ENCODE measurements around the gene COG5. TPM values are rescaled to one million over a fixed set of nuclear protein-coding genes. Genes with fewer than 3 reads are reported as not detected.

COG5 gene
- total RNA-seq, 1 experiment from 2014 or later, result 32.2 TPM

DNA sequence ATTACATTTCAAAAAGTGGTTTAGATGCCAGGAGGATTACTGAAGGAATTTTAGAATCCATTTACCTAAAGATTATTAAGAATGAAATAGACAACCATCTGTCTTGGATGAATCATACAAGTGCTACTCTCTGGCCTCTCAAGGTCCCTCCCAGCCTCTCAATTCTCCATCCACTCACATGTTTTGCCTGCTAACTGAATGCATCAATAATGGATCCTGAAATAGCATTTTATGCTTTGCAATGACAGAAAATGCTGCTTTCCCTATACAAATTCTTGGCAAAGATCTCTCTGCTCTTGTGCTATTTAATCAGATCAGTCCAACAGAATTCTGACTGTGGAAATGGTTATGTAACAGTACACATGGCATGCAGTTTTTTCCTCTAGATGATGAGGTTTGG lies 326.9 kb downstream of the COG5 start:
- ChIA-PET CTCF (no interaction called here), POLR2A (ENCODE audit: low non-redundant PET) (no interaction called here)
- BruUV-seq (replicated peaks), result no TSS peak
- no peak overlapping the region for H3K27ac ChIP-seq (ENCODE audit: low read depth, low read length, poor library complexity, severe bottlenecking)
- H3K4me1 ChIP-seq (ENCODE audit: insufficient read depth, low read length, poor library complexity, severe bottlenecking), result no peaks in the 10 kb centered on the region
- H3K4me3 ChIP-seq (ENCODE audit: low read depth, low read length, poor library complexity, severe bottlenecking), result no peak overlapping the region
- no peaks in the 10 kb centered on the region for H3K9me3 ChIP-seq (ENCODE audit: low read depth, low read length, poor library complexity, severe bottlenecking)
- no peaks in the 10 kb centered on the region for H3K36me3 ChIP-seq (ENCODE audit: insufficient read depth, low read length, poor library complexity, severe bottlenecking)
- DNase-seq (ENCODE audit: low spot score), result no peak
- H3K27me3 ChIP-seq (replicated peaks; ENCODE audit: insufficient read depth, low read depth, low read length, poor library complexity), result no peaks in the 10 kb centered on the region
- intact Hi-C loops (cut with micrococcal nuclease; ENCODE audit: unreplicated experiment), result no loop called here
- TF ChIP-seq EZH2 (IDR thresholded peaks at IDR 0.05; ENCODE audit: borderline replicate concordance, low read depth, low read length, poor library complexity, severe bottlenecking) (no peak), CTCF (conservative IDR thresholded peaks at IDR 0.05; ENCODE audit: low read depth, low read length) (no peak)

- TF ChIP-seq EZH2 (IDR thresholded peaks at IDR 0.05; ENCODE audit: borderline replicate concordance, low read depth, low read length, poor library complexity, severe bottlenecking), result no peak
- TF ChIP-seq CTCF (conservative IDR thresholded peaks at IDR 0.05; ENCODE audit: low read depth, low read length), result no peak
- Histone ChIP-seq H3K27ac (ENCODE audit: low read depth, low read length, poor library complexity, severe bottlenecking) (no peak overlapping the region), H3K9me3 (ENCODE audit: low read depth, low read length, poor library complexity, severe bottlenecking) (no peaks in the 10 kb centered on the region), H3K36me3 (ENCODE audit: insufficient read depth, low read length, poor library complexity, severe bottlenecking) (no peaks in the 10 kb centered on the region), H3K4me3 (ENCODE audit: low read depth, low read length, poor library complexity, severe bottlenecking) (no peak overlapping the region), H3K4me1 (ENCODE audit: insufficient read depth, low read length, poor library complexity, severe bottlenecking) (no peaks in the 10 kb centered on the region), H3K27me3 (replicated peaks; ENCODE audit: insufficient read depth, low read depth, low read length, poor library complexity) (no peaks in the 10 kb centered on the region)
- ChIA-PET POLR2A (ENCODE audit: low non-redundant PET) (no interaction called here), CTCF (no interaction called here)
- no TSS peak for BruUV-seq (replicated peaks)
- intact Hi-C loops (cut with micrococcal nuclease; ENCODE audit: unreplicated experiment), result no loop called here
- no peak for DNase-seq (ENCODE audit: low spot score)
These were observed 329.3 kb downstream of the COG5 start for GRCh38 chr7:107234436-107234835.

DNA sequence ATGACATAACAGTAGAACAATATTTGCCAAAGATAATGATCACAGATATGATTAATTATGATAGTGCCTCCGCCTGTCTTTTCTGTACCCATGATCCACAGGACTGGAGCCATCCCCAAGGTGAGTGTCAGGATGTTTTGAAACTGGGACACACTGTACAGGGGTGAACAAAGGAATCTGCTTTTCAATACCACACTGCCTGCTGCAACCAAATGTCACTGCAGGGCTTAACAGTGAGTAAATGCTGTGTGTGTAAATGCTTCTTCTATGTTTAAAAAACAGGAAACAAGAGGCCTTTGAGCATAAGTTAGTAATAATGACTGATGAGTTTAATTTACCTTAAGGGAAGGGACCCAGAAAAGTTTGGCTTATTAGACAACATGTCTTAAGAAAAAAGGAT lies 329.7 kb downstream of the COG5 start:
- H3K36me3 ChIP-seq (ENCODE audit: insufficient read depth, low read length, poor library complexity, severe bottlenecking), result no peaks in the 10 kb centered on the region
- intact Hi-C loops (cut with micrococcal nuclease; ENCODE audit: unreplicated experiment), result no loop called here
- H3K4me1 ChIP-seq (ENCODE audit: insufficient read depth, low read length, poor library complexity, severe bottlenecking), result no peaks in the 10 kb centered on the region
- TF ChIP-seq EZH2 (IDR thresholded peaks at IDR 0.05; ENCODE audit: borderline replicate concordance, low read depth, low read length, poor library complexity, severe bottlenecking) (no peak), CTCF (conservative IDR thresholded peaks at IDR 0.05; ENCODE audit: low read depth, low read length) (no peak)
- CTCF ChIA-PET, result no interaction called here
- no peaks in the 10 kb centered on the region for H3K27me3 ChIP-seq (replicated peaks; ENCODE audit: insufficient read depth, low read depth, low read length, poor library complexity)
- POLR2A ChIA-PET (ENCODE audit: low non-redundant PET), result no interaction called here
- no peak overlapping the region for H3K4me3 ChIP-seq (ENCODE audit: low read depth, low read length, poor library complexity, severe bottlenecking)
- no peak overlapping the region for H3K27ac ChIP-seq (ENCODE audit: low read depth, low read length, poor library complexity, severe bottlenecking)
- H3K9me3 ChIP-seq (ENCODE audit: low read depth, low read length, poor library complexity, severe bottlenecking), result no peaks in the 10 kb centered on the region
- DNase-seq (ENCODE audit: low spot score), result no peak
- BruUV-seq (replicated peaks), result no TSS peak
